ENCODE data around the gene MTFP1.
A peak's percentile ranks its signal among the peaks of the same experiment; 100 is the strongest.
"Not testable (repeated sequence)": the region's sequence is repeated elsewhere in the genome, so short reads cannot be mapped to it uniquely, and the experiment has no call there.

Gene MTFP1

GRCh38 chr22:30402028-30402765 is 23.4 kb upstream of the MTFP1 start:
- no peak for DNase-seq (ENCODE audit: low read depth)

- DNase-seq (ENCODE audit: low read depth): not testable (repeated sequence)
Measured at GRCh38 chr22:30402766-30403104, 22.8 kb upstream of the MTFP1 start.

- no peak for DNase-seq (ENCODE audit: low read depth)
Measured at GRCh38 chr22:30404307-30404706, 21.3 kb upstream of the MTFP1 start.

- DNase-seq (ENCODE audit: low read depth): no peak
Measured at GRCh38 chr22:30405731-30406130, 19.8 kb upstream of the MTFP1 start.

GRCh38 chr22:30406400-30406799 is 19.2 kb upstream of the MTFP1 start:
- no peak for DNase-seq (ENCODE audit: low read depth)

- DNase-seq (ENCODE audit: low read depth): no peak
Measured at GRCh38 chr22:30408388-30409102, 17.0 kb upstream of the MTFP1 start.

GRCh38 chr22:30411780-30412179 is 13.8 kb upstream of the MTFP1 start:
- no peak for DNase-seq (ENCODE audit: low read depth)

- no peak for DNase-seq (ENCODE audit: low read depth)
Measured at GRCh38 chr22:30413001-30413400, 12.6 kb upstream of the MTFP1 start.

- no peak for DNase-seq (ENCODE audit: low read depth)
Measured at GRCh38 chr22:30413745-30414524, 11.6 kb upstream of the MTFP1 start.

- no peak for DNase-seq (ENCODE audit: low read depth)
Measured at GRCh38 chr22:30414525-30415047, 11.0 kb upstream of the MTFP1 start.

- DNase-seq (ENCODE audit: low read depth): no peak
Measured at GRCh38 chr22:30416403-30416802, 9.2 kb upstream of the MTFP1 start.

- no peak for DNase-seq (ENCODE audit: low read depth)
Measured at GRCh38 chr22:30416837-30417236, 8.7 kb upstream of the MTFP1 start.

GRCh38 chr22:30420347-30421125 is 5.0 kb upstream of the MTFP1 start:
- no peak for DNase-seq (ENCODE audit: low read depth)

GRCh38 chr22:30421695-30422480 is 3.7 kb upstream of the MTFP1 start:
- DNase-seq (ENCODE audit: low read depth): no peak

GRCh38 chr22:30422481-30423300 is 2.9 kb upstream of the MTFP1 start:
- no peak for DNase-seq (ENCODE audit: low read depth)

- DNase-seq (ENCODE audit: low read depth): peak; percentile 54
Measured at GRCh38 chr22:30423301-30423958, 2.1 kb upstream of the MTFP1 start.

- DNase-seq (ENCODE audit: low read depth): peak; percentile 98
Measured at GRCh38 chr22:30423959-30424533, 1.5 kb upstream of the MTFP1 start.

- DNase-seq (ENCODE audit: low read depth): no peak
Measured at GRCh38 chr22:30424534-30425326, 838 bp upstream of the MTFP1 start.

- DNase-seq (ENCODE audit: low read depth): no peak
Measured at GRCh38 chr22:30425327-30425615, 297 bp upstream of the MTFP1 start.
